AG20443 (cell line): Measurements from ENCODE around the gene YAE1.
A peak's percentile ranks its signal among the peaks of the same experiment; 100 is the strongest.
"Not testable (repeated sequence)": the region's sequence is repeated elsewhere in the genome, so short reads cannot be mapped to it uniquely, and the experiment has no call there.

ENCODE experiments used
- DNase-seq: peaks from one replicate; pipeline ENCODE4 v3.0.0; 2012; ENCODE audit warnings: low spot score, mixed read lengths

The YAE1 gene

GRCh38 chr7:39566023-39566921 is at the start of gene YAE1:
Gene YAE1, plus strand, starts transcription at chr7:39566404. Its CDS starts 15 bp downstream, at chr7:39566419.
- DNase-seq = peak; percentile 98

- no peak for DNase-seq
These were observed 49.7 kb upstream of the YAE1 start for GRCh38 chr7:39516498-39516897.

GRCh38 chr7:39517240-39517639 is 49.0 kb upstream of the YAE1 start:
- no peak for DNase-seq

GRCh38 chr7:39525926-39526325 is 40.3 kb upstream of the YAE1 start:
- DNase-seq = no peak

GRCh38 chr7:39526666-39527065 is 39.5 kb upstream of the YAE1 start:
- no peak for DNase-seq

GRCh38 chr7:39527296-39527695 is 38.9 kb upstream of the YAE1 start:
- no peak for DNase-seq

- no peak for DNase-seq
These were observed 38.3 kb upstream of the YAE1 start for GRCh38 chr7:39527951-39528350.

GRCh38 chr7:39528849-39529248 is 37.4 kb upstream of the YAE1 start:
- DNase-seq = no peak

GRCh38 chr7:39529582-39529981 is 36.6 kb upstream of the YAE1 start:
- DNase-seq = no peak

- DNase-seq = no peak
These were observed 35.2 kb upstream of the YAE1 start for GRCh38 chr7:39530971-39531370.

- no peak for DNase-seq
These were observed 34.4 kb upstream of the YAE1 start for GRCh38 chr7:39531818-39532217.

- DNase-seq = no peak
These were observed 33.4 kb upstream of the YAE1 start for GRCh38 chr7:39532832-39533231.

GRCh38 chr7:39534599-39534998 is 31.6 kb upstream of the YAE1 start:
- DNase-seq = no peak

GRCh38 chr7:39535064-39535463 is 31.1 kb upstream of the YAE1 start:
- no peak for DNase-seq

GRCh38 chr7:39535720-39536119 is 30.5 kb upstream of the YAE1 start:
- no peak for DNase-seq

GRCh38 chr7:39536951-39537350 is 29.3 kb upstream of the YAE1 start:
- DNase-seq = no peak

- DNase-seq = no peak
These were observed 26.4 kb upstream of the YAE1 start for GRCh38 chr7:39539816-39540215.

- no peak for DNase-seq
These were observed 25.9 kb upstream of the YAE1 start for GRCh38 chr7:39540320-39540719.

- DNase-seq = no peak
These were observed 24.7 kb upstream of the YAE1 start for GRCh38 chr7:39541511-39541910.

- not testable (repeated sequence) for DNase-seq
These were observed 21.4 kb upstream of the YAE1 start for GRCh38 chr7:39544774-39545173.

GRCh38 chr7:39547336-39547735 is 18.9 kb upstream of the YAE1 start:
- DNase-seq = no peak

- no peak for DNase-seq
These were observed 15.8 kb upstream of the YAE1 start for GRCh38 chr7:39550411-39550810.

GRCh38 chr7:39553436-39553835 is 12.8 kb upstream of the YAE1 start:
- DNase-seq = no peak

GRCh38 chr7:39554583-39555165 is 11.5 kb upstream of the YAE1 start:
- DNase-seq = peak; percentile 16
